Stomach (tissue), 9 donors: Measurements from ENCODE around the gene FXR1. TPM values are rescaled to one million over a fixed set of nuclear protein-coding genes. Genes with fewer than 3 reads are reported as not detected.
"Not testable (repeated sequence)": the region's sequence is repeated elsewhere in the genome, so short reads cannot be mapped to it uniquely, and the experiment has no call there.

Experiments
- DNase-seq, 2 donors: peaks; one replicate each; pipeline versions ENCODE4 v3.0.0 to v3.0.0-alpha.2; 2013 to 2019
- H3K27ac ChIP-seq, 5 donors: fragments of 200-600 bp in 4 of 5; sonication (generic) in 4 of 5; one replicate each; pipeline ENCODE4 v1.5.1; 2013 to 2019; ENCODE audit warnings: mild to moderate bottlenecking in 1 of 5, moderate library complexity in 1 of 5
- H3K27me3 ChIP-seq, 3 donors: fragments of 200-600 bp; sonication (generic); one replicate each; pipeline ENCODE4 v1.5.1; 2017 to 2019; ENCODE audit warnings: mixed run types in 1 of 3
- H3K36me3 ChIP-seq, 4 donors: fragments of 200-600 bp; sonication (generic); 1 replicate in 3 of 4; 2 replicates in 1 of 4; pipeline ENCODE4 v1.5.1; 2016 to 2019
- H3K4me1 ChIP-seq, 4 donors: fragments of 200-600 bp; sonication (generic); one replicate each; pipeline ENCODE4 v1.5.1; 2016 to 2019
- H3K4me3 ChIP-seq, 4 donors: fragments of 200-600 bp; sonication (generic) in 3 of 4; one replicate each; pipeline ENCODE4 v1.5.1; 2016 to 2019; ENCODE audit warnings: mild to moderate bottlenecking in 1 of 4
- H3K9me3 ChIP-seq, 4 donors: fragments of 200-600 bp; sonication (generic); one replicate each; pipeline ENCODE4 v1.5.1; 2016 to 2019
- EP300 ChIP-seq: sonication (generic); formaldehyde crosslinking; IDR thresholded peaks from one replicate; pipeline ENCODE4 v1.6.1; 2017; ENCODE audit warnings: antibody characterized with exemption
- POLR2A ChIP-seq, 4 donors: fragments of 450-650 bp; IDR thresholded peaks; one replicate each; pipeline ENCODE4 v1.6.1; 2016; ENCODE audit warnings: antibody characterized with exemption in 4 of 4, control low read depth in 2 of 4, mild to moderate bottlenecking in 1 of 4, moderate library complexity in 1 of 4
- POLR2AphosphoS5 ChIP-seq, 3 donors: sonication (generic); formaldehyde crosslinking; IDR thresholded peaks; one replicate each; pipeline ENCODE4 v1.6.1; 2016; ENCODE audit warnings: antibody characterized with exemption in 3 of 3
- WGBS, 5 donors: extraction: QIAGEN DNeasy Blood & Tissue Kit in 3 of 5; methylation state at CpG; one replicate each; pipeline versions ENCODE4 v1.1.5 to v1.1.7; 2013 to 2018; 5-methylcytosine and 5-hydroxymethylcytosine counted together
- intact Hi-C: fragments of 100-400 bp; cut with DNase I; formaldehyde crosslinking; loops from one replicate; pipeline ENCODE4 v1.15.1; 2023; ENCODE audit warnings: low total_unique reads
- polyA plus RNA-seq, 3 donors: library from polyadenylated mRNA; stranded (reverse); fragments of 200-250 nt; gene quantifications; one replicate each; pipeline ENCODE4 v1.2.3, GENCODE V29; 2013
- total RNA-seq, 5 donors: library from RNA; depleted of rRNA; stranded (reverse); fragments of >200 nt; gene quantifications; one replicate each; pipeline versions ENCODE4 v1.1.0 to v1.2.3, GENCODE V29; 2014 to 2016
- TF ChIP-seq, protein P1 (sequence below), 7 experiments: fragments of 450-650 bp in 4 of 7; fragments of 200-600 bp in 3 of 7; sonication (generic) in 3 of 7; IDR thresholded peaks; one replicate each; pipeline ENCODE4 v1.5.1; 2016 to 2019; ENCODE audit warnings: antibody characterized with exemption in 7 of 7, control low read depth in 2 of 7, mild to moderate bottlenecking in 1 of 7
- donor health status: healthy with polysubstance abuse.
- donor health status: Bipolar disorder and iron deficiency.
- donor health status: healthy.

The FXR1 gene
- total and polyA plus RNA-seq, 8 donors, result 40.8 to 182 (median 56.4) TPM

GRCh38 chr3:180983136-180983535 lies 70.7 kb downstream of the FXR1 start:
- WGBS, 5 donors, result 42 to 62% (median 49%) methylated on average over 2 of the region's 2 CpGs
- DNase-seq, result no peak
- Histone ChIP-seq H3K36me3 (peaks cover 9 to 78% (median 70%) of the 10 kb centered on the region in 4 donors), H3K4me3 (no peak overlapping the region), H3K9me3 (no peaks in the 10 kb centered on the region), H3K27ac (peak overlapping the region in 1 of 5 donors; percentile 36), H3K27me3 (no peaks in the 10 kb centered on the region), H3K4me1 (peaks cover 6 to 61% (median 23%) of the 10 kb centered on the region in 4 donors)
- intact Hi-C loops, result no loop called here
- no peak for TF ChIP-seq POLR2AphosphoS5 (IDR thresholded peaks at IDR 0.05)
- TF ChIP-seq EP300, result no peak
- TF ChIP-seq, protein P1, sequence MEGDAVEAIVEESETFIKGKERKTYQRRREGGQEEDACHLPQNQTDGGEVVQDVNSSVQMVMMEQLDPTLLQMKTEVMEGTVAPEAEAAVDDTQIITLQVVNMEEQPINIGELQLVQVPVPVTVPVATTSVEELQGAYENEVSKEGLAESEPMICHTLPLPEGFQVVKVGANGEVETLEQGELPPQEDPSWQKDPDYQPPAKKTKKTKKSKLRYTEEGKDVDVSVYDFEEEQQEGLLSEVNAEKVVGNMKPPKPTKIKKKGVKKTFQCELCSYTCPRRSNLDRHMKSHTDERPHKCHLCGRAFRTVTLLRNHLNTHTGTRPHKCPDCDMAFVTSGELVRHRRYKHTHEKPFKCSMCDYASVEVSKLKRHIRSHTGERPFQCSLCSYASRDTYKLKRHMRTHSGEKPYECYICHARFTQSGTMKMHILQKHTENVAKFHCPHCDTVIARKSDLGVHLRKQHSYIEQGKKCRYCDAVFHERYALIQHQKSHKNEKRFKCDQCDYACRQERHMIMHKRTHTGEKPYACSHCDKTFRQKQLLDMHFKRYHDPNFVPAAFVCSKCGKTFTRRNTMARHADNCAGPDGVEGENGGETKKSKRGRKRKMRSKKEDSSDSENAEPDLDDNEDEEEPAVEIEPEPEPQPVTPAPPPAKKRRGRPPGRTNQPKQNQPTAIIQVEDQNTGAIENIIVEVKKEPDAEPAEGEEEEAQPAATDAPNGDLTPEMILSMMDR (IDR thresholded peaks at IDR 0.05), result no peak
- no peak for TF ChIP-seq POLR2A (IDR thresholded peaks at IDR 0.05)

- H3K4me3 ChIP-seq, H3K27ac ChIP-seq, H3K9me3 ChIP-seq, H3K27me3 ChIP-seq, DNase-seq, intact Hi-C loops: not testable (repeated sequence)
- peaks cover 15 to 70% (median 36%) of the 10 kb centered on the region in 4 donors for H3K4me1 ChIP-seq
- H3K36me3 ChIP-seq, result peaks cover 0 to 58% (median 53%) of the 10 kb centered on the region in 4 donors
- WGBS, 5 donors, result 85 to 92% (median 88%) methylated on average over 10 of the region's 10 CpGs
Observed at GRCh38 chr3:180986366-180986765, 73.9 kb downstream of the FXR1 start.

GRCh38 chr3:180987344-180987743 lies 74.9 kb downstream of the FXR1 start:
- WGBS, 5 donors, result 91 to 99% (median 94%) methylated on average over 2 of the region's 2 CpGs

GRCh38 chr3:180989291-180990163 lies 77.1 kb downstream of the FXR1 start, which contains the start of gene DNAJC19:
Gene DNAJC19, minus strand, starts transcription at chr3:180989736. Its CDS starts 134 bp downstream, at chr3:180989602.
- intact Hi-C loops, result no loop called here

More at GRCh38 chr3:180987344-180987743, 74.9 kb downstream of the FXR1 start:
- Histone ChIP-seq H3K36me3 (peaks cover 0 to 53% (median 48%) of the 10 kb centered on the region in 4 donors), H3K4me3 (no peak overlapping the region), H3K27me3 (no peaks in the 10 kb centered on the region), H3K4me1 (peaks cover 15 to 60% (median 31%) of the 10 kb centered on the region in 4 donors), H3K9me3 (no peaks in the 10 kb centered on the region), H3K27ac (no peak overlapping the region)
- DNase-seq, result no peak
- no peak for TF ChIP-seq POLR2AphosphoS5 (IDR thresholded peaks at IDR 0.05)
- no peak for TF ChIP-seq POLR2A (IDR thresholded peaks at IDR 0.05)
- TF ChIP-seq EP300, result no peak
- TF ChIP-seq, protein P1 (IDR thresholded peaks at IDR 0.05), result no peak
- intact Hi-C loops, result no loop called here

More at GRCh38 chr3:180989291-180990163, 77.1 kb downstream of the FXR1 start, which contains the start of gene DNAJC19:
- H3K36me3 ChIP-seq, result peaks cover 0 to 33% (median 32%) of the 10 kb centered on the region in 4 donors
- no peaks in the 10 kb centered on the region for H3K27me3 ChIP-seq
- peak within 1 kb of the TSS; percentile 68 to 87 (median 84) for H3K4me3 ChIP-seq
- 0 to 1% (median 0%) methylated on average over 34 to 43 of the region's 43 CpGs for WGBS, 5 donors
- H3K4me1 ChIP-seq, result peaks cover 15 to 43% (median 26%) of the 10 kb centered on the region in 4 donors
- TF ChIP-seq POLR2AphosphoS5 (IDR thresholded peaks at IDR 0.05) (peak; percentile 95 to 98 (median 96)), POLR2A (IDR thresholded peaks at IDR 0.05) (peak in 2 of 4 donors; percentile 42 to 82), EP300 (no peak)
- TF ChIP-seq, protein P1 (IDR thresholded peaks at IDR 0.05), result peak in 1 of 7 experiments; percentile 9
- peak within 1 kb of the TSS; percentile 81 to 91 (median 89) for H3K27ac ChIP-seq
- no peaks in the 10 kb centered on the region for H3K9me3 ChIP-seq
- peak; percentile 92 to 98 for DNase-seq
